Dedifferentiated amniotic fluid mesenchymal stem cell (primary cell): ENCODE results near the gene HINFP.
A peak's percentile ranks its signal among the peaks of the same experiment; 100 is the strongest.
"Not testable (repeated sequence)": the region's sequence is repeated elsewhere in the genome, so short reads cannot be mapped to it uniquely, and the experiment has no call there.

Source experiments
- DNase-seq: peaks from one replicate; pipeline ENCODE4 v3.0.0-alpha.2; 2016; ENCODE audit errors: extremely low spot score

The HINFP gene

GRCh38 chr11:119100246-119100970 is 21.0 kb upstream of the HINFP start:
- DNase-seq = peak; percentile 23

GRCh38 chr11:119100994-119101758 is 20.2 kb upstream of the HINFP start:
- no peak for DNase-seq

- DNase-seq = peak; percentile 92
Measured at GRCh38 chr11:119101759-119102423, 19.5 kb upstream of the HINFP start, which contains the start of gene DPAGT1. Gene DPAGT1, minus strand, starts transcription at chr11:119101853. Its CDS starts 198 bp downstream, at chr11:119101655.

- not testable (repeated sequence) for DNase-seq
Measured at GRCh38 chr11:119103161-119103664, 18.2 kb upstream of the HINFP start.

- no peak for DNase-seq
Measured at GRCh38 chr11:119103793-119104192, 17.6 kb upstream of the HINFP start.

- DNase-seq = peak; percentile 75
Measured at GRCh38 chr11:119106564-119107537, 14.5 kb upstream of the HINFP start, which contains the start of gene C2CD2L. Gene C2CD2L, plus strand, starts transcription at chr11:119107344. Its CDS starts 398 bp downstream, at chr11:119107742.

GRCh38 chr11:119107538-119108145 is 13.7 kb upstream of the HINFP start:
- no peak for DNase-seq

- no peak for DNase-seq
Measured at GRCh38 chr11:119108146-119108856, 13.1 kb upstream of the HINFP start.

- DNase-seq = no peak
Measured at GRCh38 chr11:119108857-119109221, 12.5 kb upstream of the HINFP start.

GRCh38 chr11:119109843-119110242 is 11.5 kb upstream of the HINFP start:
- DNase-seq = no peak

GRCh38 chr11:119110439-119110838 is 10.9 kb upstream of the HINFP start:
- DNase-seq = no peak

GRCh38 chr11:119111361-119111925 is 9.9 kb upstream of the HINFP start:
- no peak for DNase-seq

GRCh38 chr11:119112314-119113020 is 8.9 kb upstream of the HINFP start:
- DNase-seq = no peak

GRCh38 chr11:119113716-119114115 is 7.7 kb upstream of the HINFP start:
- no peak for DNase-seq

- no peak for DNase-seq
Measured at GRCh38 chr11:119114351-119114750, 7.0 kb upstream of the HINFP start.

- DNase-seq = no peak
Measured at GRCh38 chr11:119115484-119116234, 5.7 kb upstream of the HINFP start.

GRCh38 chr11:119116235-119116594 is 5.2 kb upstream of the HINFP start:
- no peak for DNase-seq

- no peak for DNase-seq
Measured at GRCh38 chr11:119116601-119117000, 4.8 kb upstream of the HINFP start.
